Testis (tissue), 2 donors: ENCODE results near the gene STAC3.

Experiments
- POLR2A ChIP-seq: fragments of 450-650 bp; IDR thresholded peaks from one replicate; pipeline ENCODE4 v1.6.1; 2017; ENCODE audit warnings: antibody characterized with exemption, mild to moderate bottlenecking, moderate library complexity
- TF ChIP-seq, protein P1 (sequence below), 3 experiments: fragments of 450-650 bp in 2 of 3; fragments of 200-600 bp in 1 of 3; sonication (generic) in 1 of 3; IDR thresholded peaks; one replicate each; pipeline ENCODE4 v1.5.1; 2016 to 2019; ENCODE audit warnings: antibody characterized with exemption in 3 of 3, mild to moderate bottlenecking in 2 of 3, moderate library complexity in 1 of 3

DNA sequence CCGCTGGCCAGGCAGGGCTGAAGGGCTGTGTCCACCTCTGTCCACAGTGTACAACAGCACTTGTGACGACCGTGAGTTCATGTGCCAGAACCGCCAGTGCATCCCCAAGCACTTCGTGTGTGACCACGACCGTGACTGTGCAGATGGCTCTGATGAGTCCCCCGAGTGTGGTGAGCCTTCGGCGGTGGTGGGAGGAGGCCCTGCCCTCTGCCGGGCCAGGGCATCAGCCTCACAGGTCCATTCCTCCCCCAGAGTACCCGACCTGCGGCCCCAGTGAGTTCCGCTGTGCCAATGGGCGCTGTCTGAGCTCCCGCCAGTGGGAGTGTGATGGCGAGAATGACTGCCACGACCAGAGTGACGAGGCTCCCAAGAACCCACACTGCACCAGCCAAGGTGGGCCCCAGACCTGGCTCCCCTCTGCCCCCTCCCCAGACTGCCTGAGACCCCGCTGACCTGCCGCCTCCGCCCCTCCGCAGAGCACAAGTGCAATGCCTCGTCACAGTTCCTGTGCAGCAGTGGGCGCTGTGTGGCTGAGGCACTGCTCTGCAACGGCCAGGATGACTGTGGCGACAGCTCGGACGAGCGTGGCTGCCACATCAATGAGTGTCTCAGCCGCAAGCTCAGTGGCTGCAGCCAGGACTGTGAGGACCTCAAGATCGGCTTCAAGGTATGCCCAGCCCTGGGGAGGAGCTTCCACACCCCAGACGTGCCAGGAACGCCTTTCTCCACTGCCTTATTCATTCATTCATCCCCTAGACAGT is 55.2 kb downstream of the STAC3 start:
- TF ChIP-seq, protein P1, sequence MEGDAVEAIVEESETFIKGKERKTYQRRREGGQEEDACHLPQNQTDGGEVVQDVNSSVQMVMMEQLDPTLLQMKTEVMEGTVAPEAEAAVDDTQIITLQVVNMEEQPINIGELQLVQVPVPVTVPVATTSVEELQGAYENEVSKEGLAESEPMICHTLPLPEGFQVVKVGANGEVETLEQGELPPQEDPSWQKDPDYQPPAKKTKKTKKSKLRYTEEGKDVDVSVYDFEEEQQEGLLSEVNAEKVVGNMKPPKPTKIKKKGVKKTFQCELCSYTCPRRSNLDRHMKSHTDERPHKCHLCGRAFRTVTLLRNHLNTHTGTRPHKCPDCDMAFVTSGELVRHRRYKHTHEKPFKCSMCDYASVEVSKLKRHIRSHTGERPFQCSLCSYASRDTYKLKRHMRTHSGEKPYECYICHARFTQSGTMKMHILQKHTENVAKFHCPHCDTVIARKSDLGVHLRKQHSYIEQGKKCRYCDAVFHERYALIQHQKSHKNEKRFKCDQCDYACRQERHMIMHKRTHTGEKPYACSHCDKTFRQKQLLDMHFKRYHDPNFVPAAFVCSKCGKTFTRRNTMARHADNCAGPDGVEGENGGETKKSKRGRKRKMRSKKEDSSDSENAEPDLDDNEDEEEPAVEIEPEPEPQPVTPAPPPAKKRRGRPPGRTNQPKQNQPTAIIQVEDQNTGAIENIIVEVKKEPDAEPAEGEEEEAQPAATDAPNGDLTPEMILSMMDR (IDR thresholded peaks at IDR 0.05) = no peak
- TF ChIP-seq POLR2A = no peak
